Urothelium cell line (cell line): Measurements from ENCODE around the gene PLCB4.

Experiments
- DNase-seq: peaks from one replicate; pipeline ENCODE4 v3.0.0; 2011; ENCODE audit warnings: low spot score, mixed read lengths
- FAIRE-seq: peaks from 2 replicates; lab custom pipeline; 2011; peaks lifted over from hg19 to GRCh38; lab: Jason Lieb, UNC

Gene PLCB4

DNA sequence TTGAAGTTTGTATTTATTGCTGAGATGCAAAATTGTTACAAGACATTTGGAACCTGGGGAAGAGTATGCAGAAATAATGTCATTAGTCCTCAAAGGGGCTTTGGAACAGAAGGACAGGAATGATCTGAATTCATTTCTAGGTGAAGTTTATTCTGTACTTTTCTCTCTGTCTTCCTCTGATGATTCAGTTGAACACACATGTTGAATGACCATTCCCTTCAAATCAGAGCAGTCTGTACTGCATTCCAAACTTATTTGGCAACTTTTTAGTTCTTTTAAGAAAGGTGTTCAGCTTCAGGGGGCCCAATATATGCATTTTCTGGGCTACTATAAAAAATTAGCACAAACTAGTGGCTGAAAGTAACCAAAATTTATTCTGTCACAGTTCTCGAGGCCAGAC, 231.6 kb downstream of the PLCB4 start:
- no peak for DNase-seq
- no peak for FAIRE-seq

DNA sequence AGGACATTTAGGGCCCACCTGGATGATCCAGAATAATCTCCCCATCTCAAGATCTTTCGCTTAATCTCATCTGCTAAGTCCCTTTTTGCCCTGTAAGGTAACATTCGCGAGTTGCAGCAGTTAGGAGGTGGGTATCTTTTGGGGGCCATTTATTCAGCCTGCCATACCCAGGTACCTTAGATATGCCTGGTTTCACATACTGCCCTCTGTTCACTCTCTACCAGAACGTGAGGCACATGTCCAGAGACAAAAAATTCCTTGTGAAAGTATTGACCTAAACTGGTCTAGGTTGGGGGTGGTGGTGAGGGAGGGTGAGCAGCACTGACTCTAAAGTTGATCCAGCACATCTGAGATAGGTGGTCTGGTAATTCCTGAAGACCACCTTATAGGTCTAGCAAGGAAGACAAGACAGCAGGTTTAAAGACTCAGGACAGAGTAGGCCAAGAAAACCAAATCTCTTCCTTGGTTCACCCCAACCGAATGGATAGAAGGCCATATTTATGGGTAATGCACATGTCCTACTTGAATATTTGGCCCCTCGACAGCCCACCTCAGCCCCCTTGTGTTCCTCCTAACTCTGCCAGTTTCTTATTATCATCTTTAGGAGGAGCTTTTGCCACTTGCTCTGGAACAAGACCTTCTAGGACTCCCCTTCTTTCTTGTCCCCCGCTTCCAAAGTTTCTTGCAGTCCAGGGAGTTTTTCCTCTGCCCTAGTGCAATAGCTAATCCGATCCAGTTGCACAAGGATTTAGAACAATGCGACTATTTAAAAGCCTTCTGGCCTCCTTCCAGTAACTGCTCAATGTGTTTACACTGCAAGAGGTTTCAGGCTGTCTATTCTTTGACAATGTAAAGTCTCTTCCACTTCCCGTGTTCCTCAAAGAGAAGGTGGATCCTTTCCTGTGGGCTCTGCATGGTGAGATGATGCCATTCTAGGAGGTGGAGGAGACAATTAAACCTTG, 232.5 kb downstream of the PLCB4 start:
- DNase-seq (peak; percentile 60), FAIRE-seq (no peak)

DNA sequence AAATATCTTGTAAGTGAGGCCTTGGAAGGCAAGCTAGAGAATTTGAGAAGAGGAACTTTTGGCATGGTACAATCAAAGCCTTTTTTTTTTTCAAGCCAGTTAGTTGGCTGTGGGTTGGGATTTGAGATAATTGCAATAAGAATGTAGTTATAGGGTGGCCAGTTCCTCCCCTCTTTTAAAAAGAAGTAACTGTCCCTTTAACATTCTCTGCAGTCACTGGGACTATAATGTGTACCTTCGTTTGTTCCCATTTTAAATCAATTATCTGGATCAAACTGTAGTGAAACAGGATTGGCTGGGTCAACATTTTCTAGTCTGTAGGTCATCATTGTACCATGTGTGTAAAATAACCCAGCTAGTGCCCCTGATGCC, 233.2 kb downstream of the PLCB4 start:
- no peak for FAIRE-seq

DNA sequence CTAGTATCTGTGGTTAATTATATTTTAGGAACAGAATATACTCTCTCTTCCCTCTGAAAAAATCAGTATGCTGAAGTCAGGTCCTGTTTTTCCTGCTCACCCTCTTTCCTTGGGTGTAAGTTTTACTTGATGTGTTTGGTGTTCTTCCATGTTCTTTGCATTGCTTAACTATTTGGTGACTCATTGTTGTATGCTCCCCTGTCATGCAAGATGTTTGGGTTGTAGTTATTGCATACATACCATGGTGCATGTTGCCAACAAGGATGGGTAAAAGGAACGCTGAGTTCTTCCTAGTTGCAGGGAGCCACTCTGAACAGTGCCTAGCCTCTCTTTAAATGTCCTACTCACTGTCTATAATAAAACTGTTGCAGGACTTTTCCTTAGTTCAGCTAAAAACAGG, 237.6 kb downstream of the PLCB4 start:
- DNase-seq: no peak
- FAIRE-seq: no peak

More for the DNA sequence above, 233.2 kb downstream of the PLCB4 start:
- no peak for DNase-seq

DNA sequence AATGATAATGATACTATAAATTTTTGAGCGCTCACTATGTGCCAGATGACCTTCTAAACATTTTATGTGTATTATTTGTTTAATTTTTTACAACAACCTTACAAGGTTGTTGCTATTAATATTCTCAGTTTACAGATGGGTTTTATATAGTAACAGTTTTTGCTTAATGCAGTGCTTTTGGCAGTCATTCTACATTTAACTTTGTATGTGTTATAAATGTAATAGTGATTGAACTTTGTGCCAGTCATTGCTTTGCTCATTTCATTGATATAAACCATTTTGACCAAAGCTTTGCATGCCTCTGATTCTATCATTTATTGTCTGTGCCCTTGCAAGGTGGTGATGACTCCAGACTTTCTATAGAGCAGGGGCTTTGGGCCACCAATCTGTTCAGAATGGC, 239.2 kb downstream of the PLCB4 start:
- DNase-seq: no peak
- no peak for FAIRE-seq

DNA sequence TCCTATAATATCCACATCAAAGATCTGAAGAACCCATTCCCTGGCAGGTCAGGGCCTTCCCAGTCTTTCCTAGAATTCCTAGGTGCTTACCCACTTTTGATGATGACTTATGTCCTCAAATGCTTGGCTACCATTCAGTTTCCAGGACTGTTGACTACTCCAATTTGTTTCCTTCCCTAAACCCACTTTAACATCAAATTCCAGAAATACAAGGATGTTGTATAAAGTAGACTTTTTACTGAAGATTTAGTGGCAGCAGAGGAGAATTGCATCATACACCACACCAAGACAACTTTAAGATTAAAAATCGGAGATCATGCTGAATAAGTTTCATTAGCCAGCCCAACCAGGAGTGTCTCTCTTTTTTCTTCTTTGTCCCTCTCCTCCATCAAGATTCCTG, 242.2 kb downstream of the PLCB4 start:
- FAIRE-seq (no peak), DNase-seq (no peak)

DNA sequence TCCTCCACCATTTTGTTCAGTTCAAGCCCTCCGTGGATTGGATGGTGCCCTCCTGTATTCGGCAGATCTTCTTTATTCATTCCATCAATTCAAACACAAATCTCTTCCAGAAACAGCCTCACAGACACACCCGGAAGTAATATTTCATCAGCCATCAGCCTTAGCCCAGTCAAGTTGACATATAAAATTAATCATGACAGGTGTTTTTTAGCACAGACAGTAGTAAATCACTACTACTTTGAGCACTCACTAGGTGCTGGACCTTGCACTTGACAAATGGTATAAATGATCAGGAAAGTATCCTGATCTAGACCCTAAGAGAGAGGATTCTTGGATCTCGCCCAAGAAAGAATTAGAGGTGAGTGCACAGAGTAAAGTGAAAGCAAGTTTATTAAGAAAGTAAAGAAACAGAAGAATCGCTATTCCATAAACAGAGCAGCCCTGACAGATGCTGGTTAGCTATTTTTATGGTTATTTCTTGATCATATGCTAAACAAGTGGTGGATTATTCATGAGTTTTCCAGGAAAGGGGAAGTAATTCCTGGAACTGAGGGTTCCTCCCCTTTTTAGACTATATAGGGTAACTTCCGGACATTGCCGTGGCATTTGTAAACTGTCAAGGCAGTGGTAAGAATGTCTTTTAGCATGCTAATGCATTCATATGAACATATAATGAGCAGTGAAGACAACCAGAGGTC, 250.9 kb downstream of the PLCB4 start:
- FAIRE-seq: no peak
- no peak for DNase-seq

DNA sequence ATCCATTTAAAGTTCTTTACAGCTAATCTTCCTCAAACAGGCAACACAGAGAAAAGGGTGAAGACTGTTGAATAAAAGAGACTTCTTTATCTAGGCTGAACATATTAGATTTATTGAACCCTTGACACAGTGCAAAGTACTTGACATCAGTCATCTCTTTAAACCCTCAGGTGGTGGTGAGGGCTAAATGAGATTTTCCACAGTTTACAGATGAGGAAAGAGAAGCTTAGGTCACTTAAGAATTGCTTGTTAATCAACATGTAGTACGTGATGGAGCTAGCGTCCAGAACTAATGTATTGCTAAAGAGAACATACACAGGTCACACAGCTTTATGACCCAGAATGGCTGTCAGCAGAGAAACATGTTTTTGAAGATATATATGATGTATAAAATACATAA, 252.1 kb downstream of the PLCB4 start:
- DNase-seq (no peak), FAIRE-seq (no peak)

DNA sequence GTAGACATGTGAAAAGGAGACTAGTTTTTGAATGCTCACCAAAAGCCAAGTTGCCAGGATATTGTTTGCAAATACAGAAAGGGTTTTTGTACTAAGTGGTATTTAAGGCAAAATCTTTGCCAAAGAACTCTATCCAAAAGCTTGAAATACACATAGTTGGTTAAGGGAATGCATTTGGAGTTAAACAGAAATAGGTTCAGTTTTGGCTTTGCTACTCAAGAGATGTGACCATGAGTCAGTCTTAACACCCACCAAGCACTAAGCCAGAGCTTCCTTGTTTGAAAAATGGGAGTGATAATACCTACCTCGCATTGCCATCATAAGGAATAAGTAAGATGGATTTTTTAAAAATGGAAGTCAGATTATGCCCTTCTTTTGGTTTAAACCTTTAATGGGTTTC, 253.8 kb downstream of the PLCB4 start:
- FAIRE-seq: no peak
- DNase-seq: no peak

DNA sequence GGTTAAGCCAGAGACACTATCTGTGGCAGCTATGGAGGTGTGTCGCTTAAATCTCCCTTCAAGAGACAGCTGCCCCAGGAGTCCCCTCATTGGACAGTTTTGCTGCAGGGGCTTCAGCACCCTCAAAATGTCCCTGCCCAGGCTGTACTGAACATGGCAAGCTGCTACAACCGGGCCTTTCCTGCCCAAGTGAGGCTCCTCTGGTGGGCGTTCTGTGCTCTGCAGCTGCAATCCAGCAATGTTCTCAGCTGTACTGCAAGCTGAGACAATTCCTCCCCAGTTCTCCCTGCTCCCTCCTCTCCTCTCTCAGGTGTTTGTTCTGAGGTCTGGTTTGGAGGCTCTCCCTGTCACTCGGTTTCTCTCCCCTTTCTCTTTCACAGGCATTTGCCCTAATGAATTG, 254.7 kb downstream of the PLCB4 start:
- no peak for DNase-seq
- FAIRE-seq: no peak

DNA sequence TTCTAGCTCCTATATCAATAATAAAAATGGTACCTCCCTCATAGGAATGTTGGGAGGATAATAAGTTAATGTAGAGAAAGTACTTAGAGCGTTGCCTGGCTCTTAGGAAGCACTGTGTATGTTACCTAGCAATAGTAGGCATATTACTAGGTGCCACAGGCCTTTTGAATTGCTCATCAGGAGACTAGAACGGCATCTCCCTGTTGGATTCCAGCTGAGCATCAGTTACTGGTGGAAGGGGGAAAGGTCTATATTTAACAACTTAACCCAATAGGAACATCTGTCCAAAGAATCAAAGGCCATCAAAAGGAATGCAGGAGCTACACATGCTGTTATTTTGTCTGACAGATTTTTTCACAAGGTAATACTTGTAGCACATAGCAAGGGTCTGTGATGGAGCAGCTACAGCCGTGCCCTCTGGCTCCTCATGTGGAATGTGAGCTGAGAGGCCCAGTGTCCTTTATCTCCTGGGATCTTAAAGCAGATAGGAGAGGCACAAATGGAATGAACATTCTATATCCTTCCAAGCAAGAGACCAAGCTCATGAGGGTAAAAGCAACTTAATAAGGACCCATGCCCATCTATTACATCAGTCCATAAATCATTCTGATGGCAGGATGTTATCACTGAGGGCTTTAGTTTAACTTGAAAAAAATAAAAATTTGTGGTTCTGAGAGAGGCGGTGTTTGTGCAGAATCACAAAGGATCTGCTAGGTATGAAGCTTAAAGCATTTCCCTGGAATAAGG, 260.6 kb downstream of the PLCB4 start:
- FAIRE-seq: no peak

DNA sequence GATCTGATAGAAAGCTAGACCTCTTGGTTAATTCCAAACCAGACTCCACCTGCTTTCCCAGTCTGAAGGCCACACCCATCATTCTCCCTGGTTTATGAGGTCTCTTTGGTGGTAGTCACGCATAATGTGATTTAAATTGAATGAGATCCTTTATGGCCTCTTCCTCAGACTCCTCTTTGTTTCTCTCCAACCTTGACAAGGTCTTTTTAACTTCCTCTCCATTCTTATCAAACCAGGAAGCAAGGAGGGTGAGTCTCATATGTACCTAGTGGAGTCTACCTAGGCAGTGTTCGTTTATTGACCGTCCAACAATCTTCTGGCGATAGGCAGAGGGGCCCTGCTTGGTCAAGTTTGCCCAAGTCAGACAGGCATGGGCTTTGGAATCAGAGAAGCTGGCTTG, 261.3 kb downstream of the PLCB4 start:
- FAIRE-seq (no peak), DNase-seq (no peak)

More for the DNA sequence above, 260.6 kb downstream of the PLCB4 start:
- DNase-seq: no peak

DNA sequence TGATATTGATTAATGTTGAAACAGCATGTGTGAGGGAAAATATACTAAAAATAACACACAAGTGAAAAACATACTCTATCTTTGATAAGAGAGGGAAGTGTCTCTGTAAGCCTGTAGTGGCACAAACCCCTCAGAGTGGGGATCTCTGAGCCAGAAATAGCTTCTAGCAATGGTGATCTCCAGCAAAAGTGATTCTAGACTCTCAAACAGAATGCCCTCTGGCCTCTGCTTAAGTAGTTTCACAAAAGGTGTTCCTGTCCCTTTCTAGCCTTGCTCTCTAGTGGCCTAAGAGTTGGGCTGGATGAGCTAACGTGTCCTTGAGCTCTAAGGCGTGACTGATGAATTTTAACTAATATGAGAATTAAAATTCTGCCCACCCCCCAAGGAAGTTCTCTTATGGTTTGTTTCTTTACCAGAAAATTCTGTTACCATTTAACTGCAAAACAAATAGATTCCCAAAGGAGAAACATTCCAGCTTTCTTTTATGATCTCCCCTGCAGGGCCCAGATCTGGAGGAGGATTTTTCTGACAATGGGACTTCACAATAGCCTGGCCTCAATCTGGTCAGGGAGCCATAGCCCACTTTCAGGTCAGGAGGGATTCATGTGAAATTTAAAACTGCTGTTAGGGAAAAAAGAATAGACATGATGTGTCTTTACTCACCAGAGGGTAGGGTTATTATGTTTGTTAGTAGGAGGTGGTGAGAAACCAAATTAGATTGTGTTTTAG, 263.0 kb downstream of the PLCB4 start:
- DNase-seq: no peak
- no peak for FAIRE-seq

DNA sequence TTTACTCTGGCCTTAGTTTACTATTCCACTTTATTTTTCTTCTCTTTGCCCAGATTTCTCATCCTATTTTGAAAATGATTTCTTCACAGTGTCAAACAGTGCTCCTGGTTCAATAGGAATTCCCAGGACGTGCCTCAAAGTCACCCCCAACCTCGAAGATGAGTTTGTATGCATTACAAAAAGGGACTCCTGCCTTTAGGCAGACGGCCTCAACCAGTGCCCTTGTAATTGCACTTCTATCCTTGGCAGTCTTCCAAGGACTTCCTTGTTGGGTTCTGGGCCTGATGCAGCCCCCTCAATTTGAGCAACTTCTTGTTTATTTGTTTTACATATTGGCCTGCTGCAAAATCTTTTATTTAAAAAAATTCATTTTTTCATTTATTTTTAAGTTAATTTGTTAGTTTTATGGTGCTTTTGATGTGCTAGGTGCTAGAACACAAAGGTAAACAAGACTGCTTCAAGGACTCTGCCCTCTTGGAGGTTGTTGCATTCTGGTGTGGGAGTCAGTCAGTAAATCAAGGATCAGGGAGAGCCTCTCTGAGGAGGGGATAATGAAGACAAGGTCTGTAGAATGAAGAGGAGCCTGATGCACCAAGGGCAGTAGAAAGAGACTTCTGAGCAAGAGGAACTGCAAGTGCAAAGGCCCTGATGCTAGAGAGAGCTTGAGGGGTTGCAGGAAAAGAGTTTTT, 264.0 kb downstream of the PLCB4 start:
- FAIRE-seq (no peak), DNase-seq (no peak)

DNA sequence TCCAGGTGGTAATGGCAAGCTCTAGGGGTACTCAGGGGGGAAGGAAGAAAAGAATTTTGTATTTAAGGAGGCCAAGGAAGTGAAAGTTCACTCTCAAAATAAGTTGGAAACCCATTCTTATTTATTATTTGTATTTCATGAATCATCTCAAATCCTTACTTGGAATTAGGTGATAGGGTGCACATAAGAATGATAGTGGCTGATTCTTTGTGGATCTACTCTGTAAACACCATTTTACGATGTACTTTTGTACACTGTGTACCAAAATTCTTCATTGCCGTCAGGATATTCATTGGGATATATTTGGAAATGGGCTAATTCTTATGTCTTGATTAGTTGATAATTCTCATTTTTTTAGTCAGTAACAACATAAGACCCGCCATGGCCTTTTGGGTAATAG, 266.0 kb downstream of the PLCB4 start:
- FAIRE-seq (no peak), DNase-seq (no peak)

DNA sequence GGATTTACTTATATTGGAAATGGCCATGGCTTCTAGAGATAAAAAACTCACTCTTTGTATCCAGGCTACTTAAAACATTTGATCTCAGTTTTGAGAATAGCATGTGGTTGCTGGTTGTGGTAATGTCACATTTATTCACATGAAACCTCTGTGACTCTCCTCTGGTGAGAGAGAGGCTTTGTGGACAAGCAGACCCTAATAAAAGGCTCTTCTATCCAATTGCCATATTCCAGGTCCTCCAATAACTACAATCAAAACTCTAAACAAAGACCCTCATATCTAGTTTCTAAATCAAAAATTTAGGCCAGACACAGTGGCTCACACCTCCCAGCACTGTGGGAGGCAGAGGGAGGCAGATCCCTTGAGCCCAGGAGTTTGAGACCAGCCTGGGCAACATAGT, 269.2 kb downstream of the PLCB4 start:
- DNase-seq: no peak
- FAIRE-seq: no peak

DNA sequence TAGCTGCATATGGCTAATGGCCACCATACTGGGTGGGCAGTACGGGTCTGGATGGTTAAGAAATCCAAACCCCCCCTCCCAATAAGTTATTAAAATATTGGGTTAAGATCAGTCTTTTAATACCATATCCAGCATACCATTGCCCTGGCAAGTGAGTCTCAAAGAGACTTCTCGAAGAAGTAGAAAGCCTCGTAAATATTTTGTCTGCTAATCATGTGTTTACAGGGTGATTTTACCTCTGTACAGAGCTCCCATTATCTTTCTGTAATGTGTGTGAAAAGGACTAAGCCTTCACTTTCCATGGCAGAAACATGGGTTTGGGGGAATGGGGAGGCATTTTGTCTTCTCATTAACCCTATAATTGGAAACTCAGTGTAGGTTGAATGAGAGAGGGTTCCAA, 270.8 kb downstream of the PLCB4 start:
- no peak for FAIRE-seq

DNA sequence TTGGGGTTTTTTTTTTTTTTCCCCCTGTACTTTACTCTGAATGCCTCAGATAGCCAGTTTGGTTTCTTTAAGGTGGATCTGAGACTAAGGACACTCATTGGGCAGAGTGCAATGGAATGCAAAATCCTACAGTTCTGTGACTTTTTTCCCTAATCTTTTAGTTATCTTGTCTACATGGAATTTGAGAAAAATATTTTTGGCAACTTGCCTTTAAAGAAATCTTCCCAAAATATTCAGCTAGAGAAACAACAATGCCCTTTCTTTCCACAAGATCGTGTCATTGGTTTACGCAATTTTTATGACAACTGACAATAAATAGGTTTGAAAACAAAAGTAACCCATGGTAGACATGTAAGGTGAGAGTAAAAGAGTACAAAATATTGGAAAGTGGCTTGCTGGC, 273.8 kb downstream of the PLCB4 start:
- DNase-seq: no peak
- FAIRE-seq: no peak

More for the DNA sequence above, 270.8 kb downstream of the PLCB4 start:
- DNase-seq: no peak

DNA sequence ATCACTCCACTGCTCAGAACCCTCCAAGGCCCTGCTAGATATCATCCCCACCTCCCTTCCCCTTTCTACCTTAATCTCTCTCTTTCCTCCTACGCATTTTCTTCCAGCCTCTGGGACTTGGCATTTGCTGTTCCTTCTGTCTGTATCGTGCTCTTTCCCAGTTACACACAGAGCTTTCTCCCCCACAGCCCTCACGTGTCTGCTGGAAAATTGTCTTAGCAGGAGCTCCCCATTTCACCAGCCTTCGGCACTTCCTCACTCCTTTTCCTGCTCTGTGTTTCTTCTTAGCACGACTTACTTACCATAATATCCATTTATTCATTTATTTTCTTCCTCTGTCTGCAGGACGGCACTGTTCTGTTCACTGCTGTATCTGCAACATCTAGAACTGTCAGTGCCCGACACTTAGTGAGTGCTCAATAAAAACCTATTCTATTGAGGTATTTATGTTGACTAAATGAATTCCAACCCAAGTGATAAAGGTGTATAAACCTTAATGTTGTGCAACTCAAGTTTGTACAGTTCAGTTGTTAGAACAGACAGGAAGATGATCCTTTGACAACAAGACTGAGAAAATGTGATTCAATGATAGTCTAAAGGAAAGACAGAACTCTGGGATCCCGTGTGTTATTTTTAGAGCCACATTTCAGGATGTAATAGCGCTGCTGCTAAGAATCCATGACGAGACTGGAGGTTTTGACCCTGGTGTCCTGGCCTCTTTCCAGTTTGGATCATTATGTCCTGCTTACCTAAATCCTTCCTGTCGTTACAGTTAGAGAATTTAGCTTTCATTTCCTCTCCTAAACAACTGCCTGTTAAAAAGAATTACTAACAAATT, 275.4 kb downstream of the PLCB4 start:
- DNase-seq (no peak), FAIRE-seq (no peak)
